ENCODE data around the gene ATG7. TPM values are rescaled to one million over a fixed set of nuclear protein-coding genes. Genes with fewer than 3 reads are reported as not detected.

ATG7 gene
- total RNA-seq, 4 donors from 2014 or later: 45.8 to 85.3 (median 67.3) TPM

GRCh38 chr3:11555211-11555782 is 283.1 kb downstream of the ATG7 start:
- no peaks in the 10 kb centered on the region for H3K9me3 ChIP-seq
- H3K36me3 ChIP-seq: peaks cover 11 to 13% of the 10 kb centered on the region in 2 donors
- H3K27ac ChIP-seq: peak overlapping the region; percentile 59 to 83 (median 68)
- WGBS, 2 donors: 80 to 96% methylated on average over 2 to 12 of the region's 13 CpGs
- H3K4me1 ChIP-seq: peaks cover 26 to 63% of the 10 kb centered on the region in 2 donors
- TF ChIP-seq CTCF (IDR thresholded peaks at IDR 0.05) (no peak), POLR2A (IDR thresholded peaks at IDR 0.05) (no peak)
- H3K4me3 ChIP-seq (replicated peaks in 1 of 3): no peak overlapping the region
- H3K27me3 ChIP-seq: no peaks in the 10 kb centered on the region
- intact Hi-C loops (cut with DNase I): no loop called here
- DNase-seq: no peak

- Histone ChIP-seq H3K27me3 (no peaks in the 10 kb centered on the region), H3K4me3 (replicated peaks in 1 of 3) (no peak overlapping the region), H3K4me1 (peaks cover 25 to 67% of the 10 kb centered on the region in 2 donors), H3K36me3 (peaks cover 11 to 13% of the 10 kb centered on the region in 2 donors), H3K9me3 (no peaks in the 10 kb centered on the region), H3K27ac (peak overlapping the region; percentile 59 to 83 (median 68))
- no peak for TF ChIP-seq POLR2A (IDR thresholded peaks at IDR 0.05)
- TF ChIP-seq CTCF (IDR thresholded peaks at IDR 0.05): no peak
- DNase-seq: peak; percentile 56 to 61
- 51 to 72% methylated on average over 18 to 23 of the region's 23 CpGs for WGBS, 2 donors
- intact Hi-C loops (cut with DNase I): no loop called here
These were observed 283.9 kb downstream of the ATG7 start for GRCh38 chr3:11555881-11556633.

- H3K4me3 ChIP-seq (replicated peaks in 1 of 3): no peak overlapping the region
- H3K9me3 ChIP-seq: no peaks in the 10 kb centered on the region
- WGBS, 2 donors: 69 to 75% methylated on average over 16 of the region's 16 CpGs
- peak overlapping the region; percentile 25 to 83 (median 68) for H3K27ac ChIP-seq
- peaks cover 25 to 69% of the 10 kb centered on the region in 2 donors for H3K4me1 ChIP-seq
- H3K27me3 ChIP-seq: no peaks in the 10 kb centered on the region
- intact Hi-C loops (cut with DNase I): no loop called here
- peaks cover 11 to 13% of the 10 kb centered on the region in 2 donors for H3K36me3 ChIP-seq
- no peak for DNase-seq
- peak in 1 of 2 donors; percentile 5 for TF ChIP-seq POLR2A (IDR thresholded peaks at IDR 0.05)
- no peak for TF ChIP-seq CTCF (IDR thresholded peaks at IDR 0.05)
These were observed 284.9 kb downstream of the ATG7 start for GRCh38 chr3:11556851-11557644.

GRCh38 chr3:11558002-11558401 is 285.8 kb downstream of the ATG7 start:
- peak overlapping the region in 1 of 3 donors; percentile 83 for H3K27ac ChIP-seq
- TF ChIP-seq POLR2A (IDR thresholded peaks at IDR 0.05) (no peak), CTCF (IDR thresholded peaks at IDR 0.05) (no peak)
- H3K4me3 ChIP-seq (replicated peaks in 1 of 3): no peak overlapping the region
- H3K36me3 ChIP-seq: peaks cover 11 to 13% of the 10 kb centered on the region in 2 donors
- H3K27me3 ChIP-seq: no peaks in the 10 kb centered on the region
- peaks cover 25 to 60% of the 10 kb centered on the region in 2 donors for H3K4me1 ChIP-seq
- DNase-seq: no peak
- intact Hi-C loops (cut with DNase I): no loop called here
- 81% methylated on average over 13 of the region's 13 CpGs for WGBS, 2 donors
- no peaks in the 10 kb centered on the region for H3K9me3 ChIP-seq

Data from thyroid gland (tissue), 4 donors.